Measurements from ENCODE around the gene BRD3OS. TPM values are rescaled to one million over a fixed set of nuclear protein-coding genes. Genes with fewer than 3 reads are reported as not detected.

The BRD3OS gene
- total and polyA plus RNA-seq, 2 donors (not counting 1 experiment from before 2014, with no cell fraction given), result 12.0 to 25.3 TPM

GRCh38 chr9:134005381-134005780, 19.9 kb upstream of the BRD3OS start:
- CTCF ChIA-PET, result interaction anchor here (0.7 to 2.3 kb wide), 2 partner anchors 91 to 262 kb away, joined by 3 to 5 read pairs; no protein-coding TSS in a partner anchor
- H3K9ac ChIP-seq (ENCODE audit: low read length), result no peak overlapping the region
- H3K4me2 ChIP-seq (replicated peaks; ENCODE audit: low read depth, low read length, poor library complexity, severe bottlenecking), result no peak overlapping the region
- WGBS (ENCODE audit: insufficient coverage), result 99% methylated on average over 6 of the region's 8 CpGs
- POLR2A ChIA-PET, result interaction anchor here (0.6 kb wide), 1 partner anchor 209 kb away, joined by 3 read pairs; no protein-coding TSS in a partner anchor
- no peaks in the 10 kb centered on the region for H3K9me3 Mint-ChIP-seq (ENCODE audit: insufficient read depth)
- DNase-seq (no peak), ATAC-seq (ENCODE audit: low read depth) (no peak)
- H3K36me3 ChIP-seq (replicated peaks in 1 of 2; ENCODE audit: control extremely low read depth in 1 of 2, control insufficient read depth in 1 of 2, extremely low read depth in 1 of 2, insufficient read depth in 2 of 2, low read length in 1 of 2), result no peaks in the 10 kb centered on the region
- H3K27ac ChIP-seq (ENCODE audit: low read length in 2 of 2), result no peak overlapping the region
- no peak overlapping the region for H2AFZ ChIP-seq (ENCODE audit: insufficient read depth, low read depth, low read length, poor library complexity, severe bottlenecking)
- peaks cover 16% of the 10 kb centered on the region for H3K27me3 Mint-ChIP-seq
- no peaks in the 10 kb centered on the region for H3K4me1 ChIP-seq (ENCODE audit: control insufficient read depth in 2 of 2, insufficient read depth in 2 of 2, low read length in 2 of 2)
- TF ChIP-seq CTCF (IDR thresholded peaks at IDR 0.05) (no peak), EZH2 (IDR thresholded peaks at IDR 0.05; ENCODE audit: borderline replicate concordance, insufficient read depth, low read depth, low read length, poor library complexity, severe bottlenecking) (no peak)
- H3K9me3 ChIP-seq (ENCODE audit: control extremely low read depth in 1 of 3, control insufficient read depth in 2 of 3, insufficient read depth in 1 of 3, low read length in 2 of 3), result peaks cover 0 to 4% (median 0%) of the 10 kb centered on the region in 3 donors
- H3K27me3 ChIP-seq (replicated peaks in 1 of 4; ENCODE audit: control extremely low read depth in 1 of 4, control insufficient read depth in 3 of 4, insufficient read depth in 4 of 4, low read length in 3 of 4), result peaks cover 0 to 16% (median 0%) of the 10 kb centered on the region in 4 experiments
- H3K4me3 ChIP-seq (ENCODE audit: control extremely low read depth in 1 of 5, extremely low read depth in 1 of 5, insufficient read depth in 1 of 5, low read depth in 2 of 5, low read length in 4 of 5), result no peak overlapping the region
- intact Hi-C loops (cut with micrococcal nuclease), result no loop called here
- H3K27ac Mint-ChIP-seq, result no peak overlapping the region
- peaks cover 4% of the 10 kb centered on the region for H3K4me1 Mint-ChIP-seq
- H3K79me2 ChIP-seq (ENCODE audit: control insufficient read depth, insufficient read depth, low read length), result no peaks in the 10 kb centered on the region
- no peak overlapping the region for H3K4me3 Mint-ChIP-seq
- H4K20me1 ChIP-seq (ENCODE audit: control insufficient read depth, insufficient read depth, low read length, poor library complexity, severe bottlenecking), result no peaks in the 10 kb centered on the region

GRCh38 chr9:134007150-134007549, 18.1 kb upstream of the BRD3OS start:
- WGBS (ENCODE audit: insufficient coverage), result 39% methylated on average over 4 of the region's 6 CpGs
- no peak for ATAC-seq (ENCODE audit: low read depth)
- Histone ChIP-seq H3K27ac (ENCODE audit: low read length in 2 of 2) (no peak overlapping the region), H4K20me1 (ENCODE audit: control insufficient read depth, insufficient read depth, low read length, poor library complexity, severe bottlenecking) (no peaks in the 10 kb centered on the region), H3K4me3 (ENCODE audit: control extremely low read depth in 1 of 5, extremely low read depth in 1 of 5, insufficient read depth in 1 of 5, low read depth in 2 of 5, low read length in 4 of 5) (no peak overlapping the region), H3K27me3 (replicated peaks in 1 of 4; ENCODE audit: control extremely low read depth in 1 of 4, control insufficient read depth in 3 of 4, insufficient read depth in 4 of 4, low read length in 3 of 4) (peaks cover 0 to 16% (median 0%) of the 10 kb centered on the region in 4 experiments), H3K36me3 (replicated peaks in 1 of 2; ENCODE audit: control extremely low read depth in 1 of 2, control insufficient read depth in 1 of 2, extremely low read depth in 1 of 2, insufficient read depth in 2 of 2, low read length in 1 of 2) (no peaks in the 10 kb centered on the region), H3K4me2 (replicated peaks; ENCODE audit: low read depth, low read length, poor library complexity, severe bottlenecking) (no peak overlapping the region), H3K9ac (ENCODE audit: low read length) (no peak overlapping the region), H3K4me1 (ENCODE audit: control insufficient read depth in 2 of 2, insufficient read depth in 2 of 2, low read length in 2 of 2) (no peaks in the 10 kb centered on the region), H3K9me3 (ENCODE audit: control extremely low read depth in 1 of 3, control insufficient read depth in 2 of 3, insufficient read depth in 1 of 3, low read length in 2 of 3) (peaks cover 0 to 12% (median 0%) of the 10 kb centered on the region in 3 donors), H3K79me2 (ENCODE audit: control insufficient read depth, insufficient read depth, low read length) (no peaks in the 10 kb centered on the region), H2AFZ (ENCODE audit: insufficient read depth, low read depth, low read length, poor library complexity, severe bottlenecking) (no peak overlapping the region)
- H3K9me3 Mint-ChIP-seq (ENCODE audit: insufficient read depth), result no peaks in the 10 kb centered on the region
- CTCF ChIA-PET, result no interaction called here
- H3K4me3 Mint-ChIP-seq, result no peak overlapping the region
- POLR2A ChIA-PET, result no interaction called here
- intact Hi-C loops (cut with micrococcal nuclease), result no loop called here
- H3K27ac Mint-ChIP-seq, result no peak overlapping the region
- no peak for DNase-seq
- no peaks in the 10 kb centered on the region for H3K4me1 Mint-ChIP-seq
- peaks cover 16% of the 10 kb centered on the region for H3K27me3 Mint-ChIP-seq
- TF ChIP-seq CTCF (IDR thresholded peaks at IDR 0.05), result no peak
- TF ChIP-seq EZH2 (IDR thresholded peaks at IDR 0.05; ENCODE audit: borderline replicate concordance, insufficient read depth, low read depth, low read length, poor library complexity, severe bottlenecking), result no peak
